NCI-H748 (cell line): Measurements from ENCODE around the gene KLK15.
"Not testable (repeated sequence)": the region's sequence is repeated elsewhere in the genome, so short reads cannot be mapped to it uniquely, and the experiment has no call there.

ENCODE experiments used
- DNase-seq: peaks from one replicate; lab custom pipeline; 2025; ENCODE audit not compliant: unreplicated experiment; lab: John Stamatoyannopoulos, UW

KLK15 gene

GRCh38 chr19:50822661-50823208 is 10.6 kb downstream of the KLK15 start:
- DNase-seq, result no peak

GRCh38 chr19:50821622-50822021 is 11.8 kb downstream of the KLK15 start:
- DNase-seq, result no peak

- no peak for DNase-seq
Measured at GRCh38 chr19:50821248-50821612, 12.1 kb downstream of the KLK15 start.

GRCh38 chr19:50820549-50821247 is 12.7 kb downstream of the KLK15 start:
- no peak for DNase-seq

- peak; percentile 31 for DNase-seq
Measured at GRCh38 chr19:50820086-50820485, 13.3 kb downstream of the KLK15 start.

GRCh38 chr19:50819636-50820035 is 13.7 kb downstream of the KLK15 start:
- DNase-seq, result no peak

GRCh38 chr19:50818859-50819472 is 14.4 kb downstream of the KLK15 start:
- DNase-seq, result peak; percentile 72

- DNase-seq, result peak; percentile 95
Measured at GRCh38 chr19:50817941-50818858, 15.2 kb downstream of the KLK15 start.

- DNase-seq, result no peak
Measured at GRCh38 chr19:50815439-50815838, 17.9 kb downstream of the KLK15 start.

- DNase-seq, result no peak
Measured at GRCh38 chr19:50814883-50815282, 18.5 kb downstream of the KLK15 start.

GRCh38 chr19:50812474-50812873 is 20.9 kb downstream of the KLK15 start:
- no peak for DNase-seq

GRCh38 chr19:50811622-50812238 is 21.6 kb downstream of the KLK15 start:
- not testable (repeated sequence) for DNase-seq

- no peak for DNase-seq
Measured at GRCh38 chr19:50808856-50809255, 24.5 kb downstream of the KLK15 start.

- peak; percentile 100 for DNase-seq
Measured at GRCh38 chr19:50804420-50805272, 28.7 kb downstream of the KLK15 start.

GRCh38 chr19:50803633-50804419 is 29.5 kb downstream of the KLK15 start:
- peak; percentile 84 for DNase-seq

- no peak for DNase-seq
Measured at GRCh38 chr19:50801107-50801506, 32.3 kb downstream of the KLK15 start.

GRCh38 chr19:50799547-50799851 is 33.9 kb downstream of the KLK15 start:
- no peak for DNase-seq

- DNase-seq, result no peak
Measured at GRCh38 chr19:50798659-50799546, 34.5 kb downstream of the KLK15 start.
